ENCODE data around the gene GATB.

DNA sequence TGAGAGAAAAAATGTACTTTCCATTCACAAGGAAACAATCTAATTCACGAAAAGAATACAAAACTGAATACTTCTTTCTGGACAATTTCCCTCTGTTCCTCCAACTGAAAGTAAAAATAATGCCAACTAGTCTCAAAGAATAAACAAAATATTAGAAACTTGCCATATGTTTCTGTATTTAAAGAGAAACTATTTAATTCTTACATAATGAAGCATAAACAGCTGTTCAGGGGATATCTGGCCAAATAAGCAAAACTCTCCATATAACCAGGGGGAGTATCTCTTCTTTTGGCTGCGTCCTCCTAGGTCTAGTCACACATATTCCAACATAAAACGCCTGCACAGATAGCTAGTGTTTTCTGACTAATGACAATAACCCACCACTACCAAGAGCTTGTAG, 805 bp downstream of the GATB start:
- TF ChIP-seq, protein P1, sequence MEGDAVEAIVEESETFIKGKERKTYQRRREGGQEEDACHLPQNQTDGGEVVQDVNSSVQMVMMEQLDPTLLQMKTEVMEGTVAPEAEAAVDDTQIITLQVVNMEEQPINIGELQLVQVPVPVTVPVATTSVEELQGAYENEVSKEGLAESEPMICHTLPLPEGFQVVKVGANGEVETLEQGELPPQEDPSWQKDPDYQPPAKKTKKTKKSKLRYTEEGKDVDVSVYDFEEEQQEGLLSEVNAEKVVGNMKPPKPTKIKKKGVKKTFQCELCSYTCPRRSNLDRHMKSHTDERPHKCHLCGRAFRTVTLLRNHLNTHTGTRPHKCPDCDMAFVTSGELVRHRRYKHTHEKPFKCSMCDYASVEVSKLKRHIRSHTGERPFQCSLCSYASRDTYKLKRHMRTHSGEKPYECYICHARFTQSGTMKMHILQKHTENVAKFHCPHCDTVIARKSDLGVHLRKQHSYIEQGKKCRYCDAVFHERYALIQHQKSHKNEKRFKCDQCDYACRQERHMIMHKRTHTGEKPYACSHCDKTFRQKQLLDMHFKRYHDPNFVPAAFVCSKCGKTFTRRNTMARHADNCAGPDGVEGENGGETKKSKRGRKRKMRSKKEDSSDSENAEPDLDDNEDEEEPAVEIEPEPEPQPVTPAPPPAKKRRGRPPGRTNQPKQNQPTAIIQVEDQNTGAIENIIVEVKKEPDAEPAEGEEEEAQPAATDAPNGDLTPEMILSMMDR (IDR thresholded peaks at IDR 0.05 in 2 of 3, conservative IDR thresholded peaks at IDR 0.05 in 1 of 3; ENCODE audit: control insufficient read depth in 2 of 3, extremely low read depth in 1 of 3, insufficient read depth in 1 of 3, low read depth in 3 of 3, low read length in 3 of 3), result no peak
- no peak for TF ChIP-seq CBX5 (IDR thresholded peaks at IDR 0.05; ENCODE audit: low read depth)

Data from GM12878 (cell line).